ENCODE data around the gene RAB23. TPM values are rescaled to one million over a fixed set of nuclear protein-coding genes. Genes with fewer than 3 reads are reported as not detected.

The RAB23 gene
- total RNA-seq, 1 donor from 2014 or later, result 169 TPM

GRCh38 chr6:57137350-57137749 is 84.8 kb downstream of the RAB23 start:
- no peak for DNase-seq (ENCODE audit: low spot score)

Other genes starting within 250 kb of the RAB23 start
- 24.8 TPM for gene KIAA1586, start 175.6 kb downstream of the RAB23 start, total RNA-seq (ENCODE audit: insufficient read depth, low replicate concordance)
- gene ZNF451, start 132.1 kb downstream of the RAB23 start, total RNA-seq (ENCODE audit: insufficient read depth, low replicate concordance), result 154 TPM
- gene BAG2, start 50.0 kb downstream of the RAB23 start, total RNA-seq (ENCODE audit: insufficient read depth, low replicate concordance), result 46.7 TPM
- gene PRIM2, start 95.3 kb upstream of the RAB23 start, total RNA-seq (ENCODE audit: insufficient read depth, low replicate concordance), result 15.9 TPM